H1 (cell line): ENCODE measurements around the gene TBC1D7. TPM values are rescaled to one million over a fixed set of nuclear protein-coding genes. Genes with fewer than 3 reads are reported as not detected.

ENCODE experiments used
- CTCF ChIA-PET: fragments of 300-600 bp; sonication (Branson Sonifier 250); formaldehyde crosslinking; loops from one replicate; lab custom pipeline; 2021; ENCODE audit not compliant: partially characterized antibody; lab: Charles Lee
- POLR2A ChIA-PET: fragments of 300-600 bp; sonication (Branson Sonifier 250); formaldehyde crosslinking; loops from one replicate; lab custom pipeline; 2021; ENCODE audit warnings: inconsistent platforms; ENCODE audit not compliant: partially characterized antibody; lab: Charles Lee
- DNase-seq, 2 experiments: peaks; one replicate each; pipeline versions ENCODE4 v3.0.0 to v3.0.0-alpha.2; 2010 to 2022; ENCODE audit warnings: low spot score in 2 of 2, low read depth in 1 of 2, mixed read lengths in 1 of 2
- FAIRE-seq: peaks from 2 replicates; lab custom pipeline; 2011; peaks lifted over from hg19 to GRCh38; lab: Jason Lieb, UNC
- H2AFZ ChIP-seq: 2 replicates; pipeline ENCODE4 v1.8.1; 2012; ENCODE audit warnings: low read length, inconsistent platforms
- H2AK5ac ChIP-seq: 2 replicates; pipeline ENCODE4 v1.6.1; 2013; ENCODE audit warnings: low read depth, low read length
- H2BK120ac ChIP-seq: replicated peaks from 2 replicates; pipeline ENCODE3; 2013; ENCODE audit warnings: low read depth, low read length, inconsistent platforms
- H2BK12ac ChIP-seq: 2 replicates; pipeline ENCODE4 v1.6.1; 2013; ENCODE audit warnings: low read depth, low read length
- H2BK15ac ChIP-seq: 2 replicates; pipeline ENCODE4 v1.6.1; 2013; ENCODE audit warnings: low read length
- H2BK20ac ChIP-seq: 2 replicates; pipeline ENCODE4 v1.6.1; 2013; ENCODE audit warnings: low read length
- H2BK5ac ChIP-seq: 2 replicates; pipeline ENCODE4 v1.6.1; 2013; ENCODE audit warnings: low read depth, low read length
- H3K14ac ChIP-seq: 2 replicates; pipeline ENCODE4 v1.6.1; 2013; ENCODE audit warnings: inconsistent platforms; ENCODE audit not compliant: insufficient read length
- H3K18ac ChIP-seq: 2 replicates; pipeline ENCODE4 v1.6.1; 2013; ENCODE audit warnings: low read length; ENCODE audit errors: extremely low read depth
- H3K23ac ChIP-seq: 2 replicates; pipeline ENCODE4 v1.6.1; 2013; ENCODE audit warnings: inconsistent platforms; ENCODE audit not compliant: insufficient read length
- H3K23me2 ChIP-seq: 2 replicates; pipeline ENCODE4 v1.6.1; 2013; ENCODE audit warnings: low read depth, low read length
- H3K27ac ChIP-seq: 2 replicates; pipeline ENCODE4 v1.6.1; 2011; ENCODE audit warnings: low read depth, low read length, inconsistent platforms
- H3K27me3 ChIP-seq, 4 experiments: replicated peaks in 1 of 4; 1 replicate in 1 of 4; 2 replicates in 3 of 4; pipeline versions ENCODE4 v1.6.1 to v1.8.1; 2011 to 2013; ENCODE audit warnings: low read length in 3 of 4, mild to moderate bottlenecking in 3 of 4, inconsistent platforms in 2 of 4, mixed read lengths in 2 of 4, moderate library complexity in 1 of 4; ENCODE audit not compliant: control insufficient read depth in 3 of 4, insufficient read depth in 3 of 4; ENCODE audit errors: extremely low read depth in 1 of 4
- H3K36me3 ChIP-seq, 4 experiments: 2 replicates each; pipeline versions ENCODE4 v1.6.1 to v1.8.1; 2011 to 2013; ENCODE audit warnings: mild to moderate bottlenecking in 4 of 4, low read length in 3 of 4, moderate library complexity in 2 of 4, control low read depth in 1 of 4, inconsistent platforms in 1 of 4; ENCODE audit not compliant: insufficient read depth in 4 of 4, control insufficient read depth in 2 of 4
- H3K4ac ChIP-seq: replicated peaks from 2 replicates; pipeline ENCODE3; 2013; ENCODE audit warnings: low read length, low read depth, mixed read lengths, inconsistent platforms; ENCODE audit not compliant: insufficient read length
- H3K4me1 ChIP-seq, 4 experiments: replicated peaks in 1 of 4; 1 replicate in 1 of 4; 2 replicates in 3 of 4; pipeline versions ENCODE4 v1.6.1 to v1.8.1; 2011 to 2013; ENCODE audit warnings: low read length in 3 of 4, inconsistent platforms in 2 of 4, mixed read lengths in 1 of 4; ENCODE audit not compliant: insufficient read depth in 4 of 4, control insufficient read depth in 3 of 4
- H3K4me2 ChIP-seq, 2 experiments: 2 replicates each; pipeline versions ENCODE4 v1.6.1 to v1.8.1; 2011 to 2013; ENCODE audit warnings: low read depth in 2 of 2, low read length in 2 of 2, control low read depth in 1 of 2, inconsistent platforms in 1 of 2, mild to moderate bottlenecking in 1 of 2; ENCODE audit not compliant: insufficient read depth in 1 of 2
- H3K4me3 ChIP-seq, 4 experiments: fragments of 200-600, 300-600 bp in 1 of 4; sonication (generic), shearing (Covaris generic), sonication (Bioruptor Twin) in 1 of 4; 2 replicates each; pipeline versions ENCODE4 v1.5.1 to v1.8.1; 2011 to 2016; ENCODE audit warnings: low read length in 4 of 4, low read depth in 3 of 4, control low read depth in 2 of 4, inconsistent platforms in 2 of 4, mild to moderate bottlenecking in 2 of 4, mixed read lengths in 1 of 4, moderate library complexity in 1 of 4; ENCODE audit not compliant: insufficient read depth in 2 of 4; ENCODE audit errors: extremely low read depth in 1 of 4
- H3K56ac ChIP-seq: replicated peaks from 2 replicates; pipeline ENCODE3; 2013; ENCODE audit warnings: low read depth, mild to moderate bottlenecking, mixed read lengths, low read length, inconsistent platforms; ENCODE audit not compliant: insufficient read length
- H3K79me1 ChIP-seq: 2 replicates; pipeline ENCODE4 v1.6.1; 2013; ENCODE audit warnings: low read depth, low read length, control low read depth
- H3K79me2 ChIP-seq, 2 experiments: 2 replicates each; pipeline versions ENCODE4 v1.6.1 to v1.8.1; 2012 to 2013; ENCODE audit warnings: low read length in 2 of 2, mild to moderate bottlenecking in 2 of 2, inconsistent platforms in 1 of 2; ENCODE audit not compliant: insufficient read depth in 2 of 2, control insufficient read depth in 1 of 2
- H3K9ac ChIP-seq, 4 experiments: replicated peaks in 1 of 4; 1 replicate in 1 of 4; 2 replicates in 3 of 4; pipeline versions ENCODE4 v1.6.1 to v1.8.1; 2011 to 2013; ENCODE audit warnings: low read depth in 3 of 4, low read length in 3 of 4, control low read depth in 2 of 4, mild to moderate bottlenecking in 2 of 4, moderate library complexity in 2 of 4, inconsistent platforms in 1 of 4; ENCODE audit errors: extremely low read depth in 1 of 4
- H3K9me3 ChIP-seq, 2 experiments: 2 replicates each; pipeline versions ENCODE4 v1.6.1 to v1.8.1; 2012 to 2013; ENCODE audit warnings: mild to moderate bottlenecking in 2 of 2, moderate library complexity in 2 of 2, control low read depth in 1 of 2, inconsistent platforms in 1 of 2, low read depth in 1 of 2, low read length in 1 of 2, mixed read lengths in 1 of 2; ENCODE audit not compliant: insufficient read depth in 2 of 2
- H4K20me1 ChIP-seq, 2 experiments: replicated peaks in 1 of 2; 2 replicates each; pipeline versions ENCODE3 to v1.8.1; 2011 to 2013; ENCODE audit warnings: inconsistent platforms in 2 of 2, low read length in 2 of 2, mild to moderate bottlenecking in 1 of 2; ENCODE audit not compliant: insufficient read depth in 2 of 2, control insufficient read depth in 1 of 2
- H4K5ac ChIP-seq: 2 replicates; pipeline ENCODE4 v1.6.1; 2013; ENCODE audit warnings: low read length, low read depth, mixed read lengths, inconsistent platforms; ENCODE audit not compliant: insufficient read length
- H4K8ac ChIP-seq: 2 replicates; pipeline ENCODE4 v1.8.0; 2013; ENCODE audit warnings: mild to moderate bottlenecking, moderate library complexity, low read length, inconsistent platforms; ENCODE audit not compliant: insufficient read depth; ENCODE audit errors: extremely low read depth
- H4K91ac ChIP-seq: replicated peaks from 2 replicates; pipeline ENCODE3; 2013; ENCODE audit warnings: low read length, mixed read lengths, inconsistent platforms; ENCODE audit not compliant: insufficient read length
- CEBPB ChIP-seq: IDR thresholded peaks from 2 replicates; pipeline ENCODE4 v1.6.1; 2012; ENCODE audit warnings: low read depth, low read length
- EGR1 ChIP-seq: IDR thresholded peaks from 2 replicates; pipeline ENCODE4 v1.6.1; 2011; ENCODE audit warnings: low read depth, low read length, borderline replicate concordance
- GTF2F1 ChIP-seq: IDR thresholded peaks from 2 replicates; pipeline ENCODE4 v1.6.1; 2012; ENCODE audit warnings: low read depth, low read length, improper control_type of control experiment, borderline replicate concordance
- JUND ChIP-seq: IDR thresholded peaks from 2 replicates; pipeline ENCODE4 v1.6.1; 2011; ENCODE audit warnings: mild to moderate bottlenecking, improper control_type of control experiment, low read length
- PHF8 ChIP-seq: fragments of 200-600 bp; sonication (generic); conservative IDR thresholded peaks from 2 replicates; pipeline ENCODE4 v1.7.1; 2012; ENCODE audit warnings: low read depth, mild to moderate bottlenecking, inconsistent platforms, low read length, moderate library complexity
- POLR2A ChIP-seq, 2 experiments: IDR thresholded peaks; 1 replicate in 1 of 2; 2 replicates in 1 of 2; pipeline ENCODE4 v1.6.1; 2011; ENCODE audit warnings: low read depth in 2 of 2, low read length in 2 of 2, mild to moderate bottlenecking in 2 of 2; ENCODE audit errors: control extremely low read depth in 1 of 2
- RFX5 ChIP-seq: IDR thresholded peaks from 2 replicates; pipeline ENCODE4 v1.6.1; 2011; ENCODE audit warnings: low read depth, low read length, improper control_type of control experiment, borderline replicate concordance
- SIRT6 ChIP-seq: IDR thresholded peaks from one replicate; pipeline ENCODE4 v1.7.1; 2012; ENCODE audit warnings: low read length, inconsistent platforms
- SP4 ChIP-seq: IDR thresholded peaks from 2 replicates; pipeline ENCODE4 v1.6.1; 2012; ENCODE audit warnings: low read length, inconsistent platforms
- SRF ChIP-seq: IDR thresholded peaks from 2 replicates; pipeline ENCODE4 v1.6.1; 2011; ENCODE audit warnings: mild to moderate bottlenecking, low read depth, low read length, moderate library complexity
- ZNF274 ChIP-seq: IDR thresholded peaks from 2 replicates; pipeline ENCODE4 v1.7.0; 2012; ENCODE audit warnings: low read length, borderline replicate concordance; ENCODE audit errors: extremely low read depth
- WGBS, 2 experiments: shearing (Covaris generic) in 1 of 2; methylation state at CpG; one replicate each; pipeline versions ENCODE4 v1.1.6 to v1.1.7; 2013 to 2015; ENCODE audit warnings: low lambda C conversion rate in 2 of 2, mixed read lengths in 2 of 2, inconsistent platforms in 1 of 2, low coverage in 1 of 2, missing lambda C conversion rate in 1 of 2; ENCODE audit not compliant: insufficient replicate concordance in 2 of 2, insufficient coverage in 1 of 2, insufficient read length in 1 of 2; ENCODE audit errors: extremely low coverage in 1 of 2, missing lambda C conversion rate in 1 of 2; 5-methylcytosine and 5-hydroxymethylcytosine counted together
- polyA plus RNA-seq, 7 experiments: library from polyadenylated mRNA; depleted of rRNA in 3 of 7; stranded (reverse) in 5 of 7; unstranded in 2 of 7; fragments of >200 nt in 5 of 7; fragments of 200-250 nt in 2 of 7; gene quantifications; 1 replicate in 5 of 7; 2 replicates in 1 of 7; 4 replicates in 1 of 7; pipeline versions ENCODE4 v1.2.1 to v1.2.3, GENCODE V29; 2011 to 2013; ENCODE audit warnings: missing spikeins in 2 of 7, mixed read lengths in 2 of 7
- total RNA-seq: library from RNA; stranded (reverse); fragmentation: NEBNext Ultra II Directional; extraction: Animal tissue kit (Norgen Biotek cat#: 25700); gene quantifications from 2 replicates; pipeline ENCODE4 v1.2.1, GENCODE V29; 2021
- TF ChIP-seq, protein P1 (sequence below): IDR thresholded peaks from 2 replicates; pipeline ENCODE4 v1.6.1; 2012; ENCODE audit warnings: low read length, inconsistent platforms
- TF ChIP-seq, protein P2 (sequence below): IDR thresholded peaks from 2 replicates; pipeline ENCODE4 v1.6.1; 2012; ENCODE audit warnings: inconsistent platforms

The TBC1D7 gene
- total and polyA plus RNA-seq, 2 of the 8 experiments (the other 6 are each of a cell fraction or from before 2014, with no cell fraction given): 46.1 to 55.2 TPM

DNA sequence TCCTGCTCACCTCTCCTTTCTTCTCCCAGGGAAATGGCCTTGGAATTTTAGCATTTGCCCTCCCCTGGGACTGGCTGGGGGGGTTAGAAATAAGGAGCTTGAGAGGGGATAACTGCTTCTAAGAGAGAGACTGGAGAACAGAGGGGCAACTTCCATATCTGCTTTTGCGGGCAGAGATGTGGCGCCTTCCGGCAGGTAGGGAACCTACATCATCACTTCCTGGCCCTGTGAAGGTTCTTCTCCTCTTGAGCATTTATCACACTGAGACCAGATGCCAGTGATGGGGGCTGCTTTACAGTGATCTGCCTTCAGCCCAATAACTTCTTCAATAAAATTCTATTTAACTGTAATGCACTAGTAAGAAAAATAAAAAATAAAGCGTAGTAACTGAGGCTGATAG, 48.1 kb downstream of the TBC1D7 start:
- no peak overlapping the region for H4K5ac ChIP-seq
- no peak overlapping the region for H2BK12ac ChIP-seq
- no peak overlapping the region for H2BK5ac ChIP-seq
- FAIRE-seq (no peak), DNase-seq (no peak)
- no peak overlapping the region for H3K14ac ChIP-seq
- peaks cover 0 to 5% (median 4%) of the 10 kb centered on the region in 4 experiments; a peak in 2 of 7 replicates for H3K4me1 ChIP-seq
- no peak overlapping the region for H3K27ac ChIP-seq
- H3K79me2 ChIP-seq: no peaks in the 10 kb centered on the region
- no peaks in the 10 kb centered on the region for H3K79me1 ChIP-seq
- no peak overlapping the region for H3K56ac ChIP-seq
- H3K23ac ChIP-seq: no peak overlapping the region
- peaks cover 0 to 4% (median 0%) of the 10 kb centered on the region in 4 experiments; a peak in 1 of 8 replicates for H3K36me3 ChIP-seq
- H4K20me1 ChIP-seq: peaks cover 1 to 2% of the 10 kb centered on the region in 2 experiments
- H2AFZ ChIP-seq: no peak overlapping the region
- H3K4me3 ChIP-seq: no peak overlapping the region
- WGBS, 2 experiments: 64% methylated on average over 4 of the region's 4 CpGs; no CpG with 5 or more reads in 1 of the 2 experiments
- no peak overlapping the region for H3K4me2 ChIP-seq
- no peak overlapping the region for H4K8ac ChIP-seq
- no peak overlapping the region for H2AK5ac ChIP-seq
- no peaks in the 10 kb centered on the region for H3K23me2 ChIP-seq
- H3K9me3 ChIP-seq: no peaks in the 10 kb centered on the region
- ChIA-PET POLR2A (interaction anchor here (0.7 to 1.3 kb wide), 2 partner anchors 9 to 142 kb away, joined by 3 read pairs; no protein-coding TSS in a partner anchor), CTCF (interaction anchor here (0.7 to 6.0 kb wide), 3 partner anchors 17 to 86 kb away, joined by 3 to 49 read pairs (median 3); no protein-coding TSS in a partner anchor)
- no peak overlapping the region for H3K4ac ChIP-seq
- H3K9ac ChIP-seq: no peak overlapping the region
- H2BK120ac ChIP-seq: no peak overlapping the region
- H4K91ac ChIP-seq: no peak overlapping the region
- H3K27me3 ChIP-seq: no peaks in the 10 kb centered on the region
- no peak overlapping the region for H2BK15ac ChIP-seq
- no peak overlapping the region for H3K18ac ChIP-seq
- H2BK20ac ChIP-seq: no peak overlapping the region
- no peak for TF ChIP-seq PHF8
- TF ChIP-seq POLR2A (IDR thresholded peaks at IDR 0.05; ENCODE audit: control extremely low read depth in 1 of 2, low read depth in 2 of 2, low read length in 2 of 2): no peak
- TF ChIP-seq EGR1: no peak
- TF ChIP-seq JUND: no peak
- no peak for TF ChIP-seq SIRT6
- TF ChIP-seq, protein P1, sequence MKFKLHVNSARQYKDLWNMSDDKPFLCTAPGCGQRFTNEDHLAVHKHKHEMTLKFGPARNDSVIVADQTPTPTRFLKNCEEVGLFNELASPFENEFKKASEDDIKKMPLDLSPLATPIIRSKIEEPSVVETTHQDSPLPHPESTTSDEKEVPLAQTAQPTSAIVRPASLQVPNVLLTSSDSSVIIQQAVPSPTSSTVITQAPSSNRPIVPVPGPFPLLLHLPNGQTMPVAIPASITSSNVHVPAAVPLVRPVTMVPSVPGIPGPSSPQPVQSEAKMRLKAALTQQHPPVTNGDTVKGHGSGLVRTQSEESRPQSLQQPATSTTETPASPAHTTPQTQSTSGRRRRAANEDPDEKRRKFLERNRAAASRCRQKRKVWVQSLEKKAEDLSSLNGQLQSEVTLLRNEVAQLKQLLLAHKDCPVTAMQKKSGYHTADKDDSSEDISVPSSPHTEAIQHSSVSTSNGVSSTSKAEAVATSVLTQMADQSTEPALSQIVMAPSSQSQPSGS: no peak
- TF ChIP-seq, protein P2, sequence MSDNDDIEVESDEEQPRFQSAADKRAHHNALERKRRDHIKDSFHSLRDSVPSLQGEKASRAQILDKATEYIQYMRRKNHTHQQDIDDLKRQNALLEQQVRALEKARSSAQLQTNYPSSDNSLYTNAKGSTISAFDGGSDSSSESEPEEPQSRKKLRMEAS: no peak
- TF ChIP-seq RFX5: no peak
- no peak for TF ChIP-seq SRF
- TF ChIP-seq CEBPB: no peak
- TF ChIP-seq ZNF274: no peak
- TF ChIP-seq SP4: no peak
- no peak for TF ChIP-seq GTF2F1
